WERI-Rb-1 (cell line): ENCODE measurements around the gene PCDHGA4.
"Not testable (repeated sequence)": the region's sequence is repeated elsewhere in the genome, so short reads cannot be mapped to it uniquely, and the experiment has no call there.

Source experiments
- DNase-seq: peaks from one replicate; pipeline ENCODE4 v3.0.0-alpha.2; 2020
- H3K27ac ChIP-seq: fragments of 250-450 bp; sonication (Bioruptor Pico); 2 replicates; pipeline ENCODE4 v1.5.1; 2020; ENCODE audit warnings: mild to moderate bottlenecking, moderate library complexity
- H3K27me3 ChIP-seq: fragments of 250-450 bp; sonication (Bioruptor Pico); 2 replicates; pipeline ENCODE4 v1.5.1; 2021; ENCODE audit warnings: mild to moderate bottlenecking, low read depth, moderate library complexity; ENCODE audit not compliant: insufficient read depth, severe bottlenecking
- H3K36me3 ChIP-seq: fragments of 250-450 bp; sonication (Bioruptor Pico); 2 replicates; pipeline ENCODE4 v1.5.1; 2020; ENCODE audit warnings: mild to moderate bottlenecking, moderate library complexity
- H3K4me3 ChIP-seq: 2 replicates; pipeline ENCODE4 v1.5.1; 2011; ENCODE audit warnings: low read depth, mild to moderate bottlenecking, control low read depth, low read length
- H3K9me3 ChIP-seq: fragments of 250-450 bp; sonication (Bioruptor Pico); 2 replicates; pipeline ENCODE4 v1.5.1; 2021; ENCODE audit warnings: mild to moderate bottlenecking, moderate library complexity; ENCODE audit not compliant: severe bottlenecking
- CTCF ChIP-seq: IDR thresholded peaks from 2 replicates; pipeline ENCODE4 v1.5.1; 2011; ENCODE audit warnings: low read depth, mild to moderate bottlenecking, control low read depth, inconsistent platforms, low read length

PCDHGA4 gene

GRCh38 chr5:141320225-141321169, 34.3 kb upstream of the PCDHGA4 start, which contains the start of gene TAF7:
TAF7 (minus strand) TSS chr5:141320784; CDS start chr5:141320044, 740 bp downstream.
- Histone ChIP-seq H3K36me3 (peaks cover 39% of the 10 kb centered on the region), H3K4me3 (peak within 1 kb of the TSS; percentile 100), H3K27ac (peak within 1 kb of the TSS; percentile 94), H3K27me3 (no peaks in the 10 kb centered on the region), H3K9me3 (peaks cover 29% of the 10 kb centered on the region)
- TF ChIP-seq CTCF: peak; percentile 81
- peak; percentile 92 for DNase-seq

GRCh38 chr5:141322261-141322660, 32.6 kb upstream of the PCDHGA4 start:
- Histone ChIP-seq H3K4me3 (no peak overlapping the region), H3K27me3 (no peaks in the 10 kb centered on the region), H3K9me3 (peaks cover 29% of the 10 kb centered on the region), H3K27ac (no peak overlapping the region), H3K36me3 (peaks cover 30% of the 10 kb centered on the region)
- no peak for DNase-seq
- TF ChIP-seq CTCF: no peak

- peak; percentile 46; the same call in 1 of the 2 replicates for TF ChIP-seq CTCF
- Histone ChIP-seq H3K36me3 (no peaks in the 10 kb centered on the region), H3K27me3 (no peaks in the 10 kb centered on the region), H3K9me3 (peaks cover 6% of the 10 kb centered on the region), H3K4me3 (peak overlapping the region; percentile 52), H3K27ac (peak overlapping the region; percentile 54)
- peak; percentile 72 for DNase-seq
Observed at GRCh38 chr5:141326088-141326854, 28.6 kb upstream of the PCDHGA4 start.

- Histone ChIP-seq H3K27me3 (no peaks in the 10 kb centered on the region), H3K9me3 (peaks cover 15% of the 10 kb centered on the region), H3K36me3 (no peaks in the 10 kb centered on the region), H3K4me3 (no peak overlapping the region), H3K27ac (no peak overlapping the region)
- no peak for TF ChIP-seq CTCF
- no peak for DNase-seq
Observed at GRCh38 chr5:141328231-141328630, 26.6 kb upstream of the PCDHGA4 start.

- no peak within 1 kb of the TSS for H3K27ac ChIP-seq
- no peak within 1 kb of the TSS for H3K4me3 ChIP-seq
- peak; percentile 31 for DNase-seq
- peaks cover 18% of the 10 kb centered on the region for H3K9me3 ChIP-seq
- no peaks in the 10 kb centered on the region for H3K27me3 ChIP-seq
- no peaks in the 10 kb centered on the region for H3K36me3 ChIP-seq
- TF ChIP-seq CTCF: peak; percentile 42; the same call in 1 of the 2 replicates
Observed at GRCh38 chr5:141330299-141331080, 24.3 kb upstream of the PCDHGA4 start, which contains the start of gene PCDHGA1. PCDHGA1 (plus strand) TSS chr5:141330514.

- not testable (repeated sequence) for H3K27ac ChIP-seq, DNase-seq, H3K27me3 ChIP-seq, H3K36me3 ChIP-seq, H3K4me3 ChIP-seq
- peaks cover 18% of the 10 kb centered on the region for H3K9me3 ChIP-seq
Observed at GRCh38 chr5:141332571-141332970, 22.2 kb upstream of the PCDHGA4 start.
